ENCODE data around the gene GPR141.

GPR141 gene

DNA sequence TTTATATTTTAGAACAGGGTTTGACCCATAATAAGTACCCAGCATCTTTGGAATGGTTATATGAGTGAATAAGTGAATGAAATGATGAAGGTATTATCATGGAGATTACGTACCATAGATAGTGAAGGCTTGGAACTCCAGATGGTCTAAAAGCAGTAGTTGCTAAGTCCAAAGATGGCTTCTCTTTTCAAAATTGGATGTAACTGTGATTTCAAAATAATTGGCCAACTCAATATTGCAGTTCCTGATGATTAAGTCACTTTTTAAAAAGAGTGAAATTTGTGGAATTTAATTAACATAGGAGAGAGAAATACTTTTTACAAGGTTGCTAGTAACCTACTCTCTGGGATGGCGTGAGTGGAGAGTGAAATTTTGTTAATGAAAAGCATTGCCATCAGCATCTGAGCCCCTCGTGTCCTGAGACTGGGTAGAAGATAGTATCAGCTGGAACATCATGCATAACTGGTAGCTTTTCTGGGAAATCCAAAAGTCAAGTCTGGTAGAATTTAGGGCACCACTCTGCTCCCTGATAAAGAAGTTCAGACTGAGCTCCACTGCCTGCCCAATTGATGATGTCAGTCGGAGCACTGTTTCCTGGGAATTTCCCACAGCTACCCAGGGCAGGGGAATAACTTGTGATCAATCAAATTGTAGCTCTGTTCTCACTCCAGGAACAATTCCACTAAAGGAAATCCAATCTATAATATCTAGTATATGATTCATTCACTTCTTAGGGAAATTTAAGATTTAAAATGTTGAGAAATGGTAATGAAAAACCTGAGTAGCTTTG, 3.2 kb downstream of the GPR141 start:
- DNase-seq = no peak

DNA sequence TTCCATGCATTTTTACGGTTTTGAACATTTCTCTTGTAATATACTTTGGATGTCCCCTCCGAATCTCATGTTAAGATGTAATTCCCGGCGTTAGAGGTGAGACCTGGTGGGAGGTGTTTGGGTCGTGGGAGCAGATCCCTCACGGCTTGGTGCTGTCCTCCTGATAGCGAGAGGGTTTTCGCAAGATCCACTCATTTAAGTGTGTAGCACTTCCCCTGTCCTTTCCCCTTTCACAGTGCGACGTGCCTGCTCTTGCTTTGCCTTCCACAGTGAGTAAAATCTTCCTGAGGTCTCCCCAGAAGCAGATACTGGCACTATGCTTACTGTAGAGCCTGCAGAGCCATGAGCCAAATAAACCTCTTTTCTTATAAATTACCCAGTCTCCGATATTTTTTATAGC, 6.6 kb downstream of the GPR141 start:
- DNase-seq = no peak

DNA sequence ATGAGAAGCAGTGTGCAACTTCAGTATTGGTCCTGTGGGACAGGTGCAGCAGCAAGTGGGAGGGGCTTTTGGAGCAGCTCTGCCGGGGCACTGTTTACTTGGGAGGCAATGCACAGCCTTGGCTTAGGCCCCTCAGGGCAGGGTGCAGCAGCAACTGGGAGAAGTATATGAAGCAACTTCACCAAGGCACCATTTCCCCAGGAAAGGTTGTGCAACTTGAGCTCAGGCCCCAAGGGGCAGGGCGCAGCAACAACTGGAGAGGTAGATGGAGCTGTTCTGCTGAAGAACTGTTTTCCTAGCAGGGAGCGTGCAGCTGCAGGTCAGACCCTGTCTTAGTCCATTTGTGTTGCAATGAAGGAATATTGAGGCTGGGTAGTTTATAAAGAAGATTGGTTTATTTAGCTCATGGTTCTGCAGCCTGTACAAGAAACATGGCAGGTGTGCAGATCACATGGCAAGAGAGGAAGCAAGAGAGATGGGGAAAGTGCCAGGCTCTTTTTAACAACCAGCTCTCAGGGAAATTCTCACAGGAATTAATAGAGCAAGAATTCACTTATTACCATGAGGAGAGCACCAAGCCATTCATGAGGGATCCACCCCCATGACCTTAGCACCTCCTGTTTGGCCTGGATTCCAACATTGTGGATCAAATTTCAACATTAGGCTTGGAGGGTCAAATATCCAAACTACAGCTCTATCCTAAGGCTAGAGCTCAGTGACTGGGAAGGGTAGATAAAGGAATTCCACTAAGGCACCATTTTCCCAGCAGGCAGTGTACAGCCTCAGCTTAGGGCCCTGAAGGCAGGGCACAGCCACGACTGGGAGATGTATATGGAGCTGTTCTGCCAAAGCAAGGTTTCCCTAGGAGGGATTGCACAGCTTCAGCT, 10.9 kb downstream of the GPR141 start:
- peak; percentile 80 for DNase-seq

DNA sequence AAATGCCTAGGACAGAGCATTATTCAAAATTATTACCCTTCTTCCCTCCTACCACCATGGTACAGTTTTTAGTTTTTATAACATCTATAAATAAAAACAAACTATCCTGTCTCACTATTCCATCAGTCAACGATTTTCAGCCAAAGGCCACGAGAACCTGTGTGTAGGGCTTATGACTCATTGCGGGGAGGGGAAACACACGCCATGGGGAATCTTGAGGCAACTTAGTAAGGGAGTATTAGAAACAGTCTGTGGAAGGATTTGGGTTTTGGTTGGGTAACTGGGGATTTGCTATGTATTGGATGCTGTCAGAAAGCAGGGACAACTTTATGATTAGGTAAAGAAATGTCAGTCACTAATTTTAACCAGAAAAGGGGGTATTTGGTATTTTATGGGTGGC, 14.7 kb downstream of the GPR141 start:
- no peak for DNase-seq

DNA sequence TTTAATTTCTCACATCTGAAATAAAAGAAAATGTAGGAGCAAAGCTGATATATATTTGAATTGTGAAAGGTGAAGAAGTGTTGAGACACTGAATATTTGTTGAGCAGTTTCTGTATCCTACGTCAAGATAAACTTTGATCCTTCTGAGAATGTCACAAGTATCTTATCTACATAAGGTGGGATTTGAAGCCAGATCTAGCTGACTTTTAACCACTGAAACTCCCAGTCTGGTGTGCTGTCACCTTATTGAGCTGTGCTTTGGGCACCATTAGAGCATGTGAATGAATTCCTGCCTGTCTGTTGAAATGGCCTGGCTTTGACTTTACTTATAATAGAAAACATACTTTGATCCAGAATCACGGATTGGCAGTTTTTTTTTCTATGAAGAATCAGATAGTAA, 15.2 kb downstream of the GPR141 start:
- no peak for DNase-seq

DNA sequence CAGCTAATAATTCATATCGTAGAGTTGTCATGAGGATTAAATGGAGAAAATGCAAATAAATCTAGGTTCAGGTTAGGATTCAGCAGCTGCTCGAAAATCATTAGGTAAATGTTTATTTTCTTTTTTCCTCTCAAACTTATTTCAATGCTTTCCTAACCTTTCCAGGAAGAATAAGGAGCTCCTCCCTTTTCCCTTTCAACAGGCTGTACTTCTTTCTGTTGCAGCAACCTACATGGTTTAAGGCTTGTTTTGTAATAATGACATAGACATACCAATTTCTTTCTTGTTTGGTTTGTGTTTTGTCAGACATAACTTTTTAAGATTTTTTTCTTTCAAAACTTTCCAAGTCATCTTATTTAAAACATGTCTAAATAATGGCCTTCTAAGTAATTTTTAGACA, 18.2 kb downstream of the GPR141 start:
- DNase-seq = no peak

DNA sequence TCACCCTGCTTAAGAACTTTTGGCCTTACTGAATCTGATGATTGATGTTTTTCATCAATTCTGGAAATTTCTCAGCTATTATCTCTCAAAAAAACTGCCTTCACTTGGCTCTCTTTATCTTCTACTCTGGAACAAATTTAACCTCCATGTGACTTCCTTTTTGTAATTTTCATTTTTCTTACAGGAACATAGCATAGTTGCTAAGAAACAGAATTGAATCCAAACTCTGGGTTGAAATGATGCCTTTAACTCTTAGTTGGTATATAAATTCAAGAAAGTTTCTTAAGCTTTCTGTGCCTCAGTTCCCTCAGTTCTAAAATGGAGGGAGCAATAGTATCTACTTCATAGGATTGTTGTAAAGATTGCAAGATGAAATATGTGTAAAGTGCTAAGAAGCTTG, 19.8 kb downstream of the GPR141 start:
- DNase-seq = no peak

DNA sequence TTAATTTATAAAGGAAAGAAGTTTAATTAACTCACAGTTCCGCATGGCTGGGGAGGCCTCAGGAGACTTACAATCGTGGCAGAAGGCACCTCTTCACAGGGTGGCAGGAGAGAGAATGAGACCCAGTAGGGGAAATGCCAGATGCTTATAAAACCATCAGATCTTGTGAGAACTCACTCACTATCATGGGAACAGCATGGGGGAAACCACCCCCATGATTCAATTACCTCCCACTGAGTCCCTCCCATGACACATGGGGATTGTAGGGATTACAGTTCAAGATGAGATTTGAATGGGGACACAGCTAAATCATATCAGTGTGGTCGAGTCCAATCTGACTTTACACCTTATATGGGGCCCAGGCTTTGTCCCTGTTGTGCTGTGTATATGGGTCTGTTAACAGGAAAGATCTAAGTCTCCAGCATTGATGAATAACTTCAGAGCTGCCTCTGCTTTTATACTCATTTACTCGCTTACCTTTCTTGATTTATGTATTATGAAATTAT, 20.8 kb downstream of the GPR141 start:
- DNase-seq = peak; percentile 48

DNA sequence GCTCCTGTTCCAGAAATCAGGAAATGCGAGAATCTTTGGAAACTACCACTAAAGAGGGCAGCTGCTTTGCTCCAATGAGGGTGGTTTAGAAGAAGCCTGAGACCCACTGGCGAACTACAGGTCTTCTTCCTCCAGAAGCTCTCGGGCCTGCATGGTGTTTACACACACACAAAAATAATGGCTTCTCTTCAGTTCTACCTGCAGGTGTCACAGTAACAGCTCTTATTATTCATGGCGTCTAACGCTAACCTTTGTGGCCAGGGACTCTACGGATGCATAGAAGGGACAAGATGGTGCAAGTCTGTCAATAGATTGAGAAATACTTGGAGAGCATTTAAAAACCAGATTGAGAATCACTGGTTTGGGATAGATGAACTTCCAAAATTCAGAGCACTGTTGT, 22.4 kb downstream of the GPR141 start:
- DNase-seq = no peak

DNA sequence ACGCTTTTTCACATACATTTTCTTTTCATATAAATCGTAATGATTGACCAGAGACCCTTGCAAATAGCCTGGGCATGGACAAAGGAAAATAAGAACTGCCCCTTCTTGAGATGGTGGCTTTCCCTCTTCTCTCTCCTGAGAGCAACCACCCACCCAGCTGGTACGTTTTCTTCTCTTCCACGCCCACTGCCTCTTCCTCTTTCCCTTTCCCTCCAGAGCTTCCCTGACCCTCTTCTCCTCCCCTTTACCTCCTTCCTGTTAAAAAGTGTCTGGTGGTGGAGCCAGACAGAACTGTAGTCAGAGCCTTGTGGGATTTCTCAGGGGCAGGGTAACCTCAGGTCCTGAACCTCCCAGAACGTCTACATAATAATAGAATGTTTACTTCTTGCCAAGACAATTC, 23.2 kb downstream of the GPR141 start:
- DNase-seq = no peak

DNA sequence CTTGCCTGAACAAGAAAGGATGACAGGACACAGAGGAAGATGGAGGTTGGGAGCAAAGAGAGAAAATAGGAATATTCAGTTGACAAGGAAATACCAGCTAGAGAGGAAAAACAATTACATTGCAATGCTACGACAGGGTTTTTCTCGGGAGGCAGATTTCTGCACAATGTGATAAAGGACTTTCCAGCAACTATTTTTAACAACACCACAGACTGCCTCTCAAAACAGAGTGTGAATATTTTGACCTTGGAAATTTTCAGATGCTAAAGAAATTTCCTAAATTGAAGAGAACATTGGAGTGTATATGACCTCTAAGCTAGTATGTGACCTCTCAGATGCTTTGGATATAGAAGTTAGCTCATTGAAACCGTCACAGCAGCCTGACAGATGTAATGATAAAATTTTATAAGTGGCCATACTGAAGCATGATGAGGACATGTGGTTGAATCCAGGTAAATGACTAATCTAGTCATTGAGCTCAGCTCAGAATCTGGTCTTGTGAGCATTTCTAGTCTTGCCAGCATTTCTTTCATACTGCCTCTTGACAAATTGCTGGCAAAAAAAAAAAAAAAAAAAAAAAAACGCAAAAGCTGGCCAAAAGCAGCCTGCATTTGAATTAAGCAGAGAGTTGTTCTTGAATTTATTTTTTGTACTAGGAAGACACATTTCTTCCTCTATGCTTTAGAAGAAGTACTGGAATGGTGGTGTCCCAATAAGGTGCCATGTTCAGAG, 24.4 kb downstream of the GPR141 start:
- peak; percentile 15 for DNase-seq

DNA sequence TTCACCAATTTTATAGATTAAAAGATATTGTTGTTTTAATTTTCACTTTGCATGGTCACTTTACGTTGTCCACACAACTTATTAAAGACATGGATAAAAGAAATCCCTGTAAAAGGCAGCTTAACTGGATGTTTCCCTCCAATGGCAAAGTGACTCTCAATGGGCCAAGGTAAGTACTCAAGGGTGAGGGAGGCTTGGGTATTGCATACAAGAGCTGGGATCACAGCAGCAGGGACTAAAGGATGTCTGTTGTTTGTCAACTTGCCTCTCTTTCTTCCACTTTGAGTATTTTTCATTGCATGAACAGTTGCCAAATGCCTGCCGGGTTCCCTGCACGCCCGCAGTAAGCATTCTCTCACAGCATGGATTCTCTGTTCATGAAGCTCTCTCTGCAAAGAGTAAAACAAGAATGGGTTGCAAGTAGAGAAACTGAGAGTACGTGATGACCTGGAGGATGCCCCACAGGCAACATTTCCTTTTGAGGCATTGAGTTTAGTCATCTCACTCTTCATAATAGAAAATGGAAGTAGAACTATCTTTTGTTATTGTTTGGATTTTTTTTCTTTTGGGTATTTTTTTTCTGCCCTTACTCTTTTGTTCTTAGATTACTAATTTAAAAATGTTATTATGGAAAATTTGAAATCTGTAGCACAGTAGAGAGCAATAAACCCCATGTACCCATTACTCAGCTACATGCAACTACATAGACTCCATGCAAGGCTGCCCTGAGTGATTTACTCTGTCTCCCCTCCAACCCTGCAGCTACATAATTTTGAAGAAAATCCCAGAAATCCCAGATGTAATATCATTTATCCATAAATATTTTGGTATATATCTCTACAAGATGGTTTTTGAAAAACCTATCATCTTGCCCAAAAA, 26.3 kb downstream of the GPR141 start:
- no peak for DNase-seq

DNA sequence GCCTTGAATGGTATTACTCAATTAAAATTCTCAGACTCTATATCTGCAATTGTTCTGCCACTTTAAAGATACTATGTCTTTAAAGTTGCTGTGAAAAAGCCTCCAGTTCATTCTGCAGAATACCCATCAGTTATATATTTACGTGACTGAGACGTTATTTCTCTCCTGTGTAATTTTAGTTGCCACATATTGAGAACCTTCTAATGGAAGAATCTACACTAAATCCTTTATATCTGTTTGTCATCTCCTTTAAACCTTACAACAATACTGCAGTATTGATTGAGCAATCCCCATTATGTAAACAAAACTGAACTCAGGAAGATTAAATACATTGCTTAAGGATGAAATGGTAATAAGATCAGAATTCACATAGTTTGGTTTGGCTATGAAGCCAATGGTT, 30.0 kb downstream of the GPR141 start:
- DNase-seq = no peak

DNA sequence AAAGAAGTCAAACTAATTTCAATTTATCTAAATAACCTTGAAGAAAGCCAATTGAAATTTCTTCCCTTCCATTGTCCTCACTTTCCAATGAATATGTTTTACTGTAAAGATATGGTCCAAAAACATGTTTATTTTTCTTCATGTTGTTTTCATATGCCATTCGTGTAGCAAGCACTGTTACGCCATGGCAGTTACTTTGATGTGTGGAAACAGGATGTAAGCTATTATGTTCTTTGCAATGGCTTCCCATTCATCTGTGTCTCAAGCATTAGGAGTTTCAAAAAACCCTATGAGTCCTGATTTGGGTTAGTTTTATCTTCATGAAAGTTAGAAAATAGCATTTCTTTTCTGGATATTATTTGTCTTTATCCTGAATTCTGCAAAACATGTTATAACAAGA, 31.0 kb downstream of the GPR141 start:
- DNase-seq = no peak

DNA sequence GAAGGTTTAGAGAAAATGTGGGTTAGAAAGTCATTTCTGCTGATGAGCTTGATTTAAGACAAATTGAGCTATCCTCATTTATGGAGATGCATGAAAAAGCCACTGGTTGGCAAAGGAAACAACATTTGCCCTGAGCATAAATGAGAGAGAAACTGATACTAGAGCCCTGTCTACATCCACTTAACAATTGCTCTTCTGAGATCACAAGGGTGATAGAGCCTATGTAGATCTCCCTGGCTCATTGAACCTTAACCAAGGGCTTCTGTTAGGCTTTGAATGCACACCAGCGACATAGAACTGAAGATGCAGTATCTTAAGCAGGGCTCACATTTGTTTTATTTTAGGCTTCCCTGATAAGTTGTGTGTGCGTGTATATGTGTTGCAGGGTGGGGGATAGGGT, 35.0 kb downstream of the GPR141 start:
- DNase-seq = no peak

DNA sequence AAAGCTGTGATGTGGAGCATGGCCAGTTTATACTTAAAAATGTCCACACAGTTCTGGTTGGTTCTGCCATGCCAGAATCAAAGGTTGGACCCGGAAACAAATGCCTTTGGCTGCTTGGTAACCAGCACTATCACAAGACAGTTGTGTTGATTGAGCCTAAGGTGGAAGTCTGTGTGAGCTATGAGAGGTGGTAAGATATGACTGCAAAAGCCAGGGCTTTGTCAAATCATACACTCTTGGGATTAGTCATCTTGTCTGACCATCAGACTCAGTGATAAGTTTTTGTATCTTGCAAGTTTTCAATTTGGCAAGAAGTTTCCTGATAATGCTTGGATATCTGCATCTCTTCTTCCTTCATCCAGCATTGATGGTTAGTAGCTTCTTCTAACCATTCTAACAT, 35.5 kb downstream of the GPR141 start:
- no peak for DNase-seq

DNA sequence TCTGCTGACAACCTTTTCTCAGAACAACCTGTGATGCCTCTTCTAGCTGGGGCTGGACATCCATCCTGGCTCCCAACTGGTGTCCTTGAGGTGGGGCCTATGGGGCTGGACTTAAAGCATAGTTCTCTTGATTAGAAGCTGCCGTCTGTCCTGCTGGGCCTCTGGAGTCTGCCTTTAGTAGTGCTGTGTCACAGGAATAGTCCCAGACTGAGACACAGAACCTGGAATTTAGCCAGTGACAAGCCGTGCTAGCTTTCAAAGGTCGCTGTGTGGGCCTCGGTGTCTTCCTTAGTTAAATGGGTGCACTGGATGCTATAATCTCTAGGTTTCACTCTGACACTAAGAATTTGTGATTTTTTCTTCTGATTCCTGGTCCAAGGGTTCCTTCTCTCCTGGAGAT, 41.2 kb downstream of the GPR141 start:
- DNase-seq = no peak

DNA sequence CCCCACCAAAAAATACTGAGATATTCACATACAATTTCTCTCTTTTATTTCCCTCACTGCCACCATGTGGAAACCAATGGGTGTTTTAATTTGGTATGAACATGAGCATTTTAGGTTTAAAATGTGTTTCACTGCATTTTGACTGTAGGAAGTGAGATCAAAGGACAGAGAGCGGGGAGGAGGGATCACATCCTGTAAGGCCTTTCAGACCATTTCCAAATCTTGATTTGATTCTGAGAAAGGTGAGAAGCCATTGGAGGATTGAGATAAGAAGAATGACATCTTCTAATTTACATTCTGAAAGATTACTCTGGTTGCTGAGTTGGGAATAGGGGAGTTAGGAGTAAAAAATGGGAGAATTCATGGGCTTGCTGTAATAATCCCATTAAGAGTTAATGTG, 42.5 kb downstream of the GPR141 start:
- DNase-seq = no peak

DNA sequence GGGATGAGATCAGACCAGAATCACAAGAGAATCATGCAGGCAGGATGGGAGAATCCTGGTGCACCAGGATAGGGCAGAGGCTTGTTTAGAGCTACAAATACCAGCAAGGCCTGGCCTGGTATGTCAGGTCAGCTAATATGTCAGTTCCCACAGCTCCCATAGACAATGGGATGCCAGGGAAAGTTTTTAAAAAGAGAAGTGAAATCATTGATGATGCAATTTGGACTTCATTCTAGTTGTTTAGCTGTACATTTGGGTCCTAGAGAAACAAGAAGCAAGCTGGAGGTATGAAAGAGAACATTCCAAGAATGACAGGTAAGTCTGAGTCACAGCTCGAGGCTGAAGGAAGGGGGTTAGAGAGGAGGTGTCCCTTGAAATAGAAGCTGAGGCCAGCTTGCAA, 45.2 kb downstream of the GPR141 start:
- no peak for DNase-seq

DNA sequence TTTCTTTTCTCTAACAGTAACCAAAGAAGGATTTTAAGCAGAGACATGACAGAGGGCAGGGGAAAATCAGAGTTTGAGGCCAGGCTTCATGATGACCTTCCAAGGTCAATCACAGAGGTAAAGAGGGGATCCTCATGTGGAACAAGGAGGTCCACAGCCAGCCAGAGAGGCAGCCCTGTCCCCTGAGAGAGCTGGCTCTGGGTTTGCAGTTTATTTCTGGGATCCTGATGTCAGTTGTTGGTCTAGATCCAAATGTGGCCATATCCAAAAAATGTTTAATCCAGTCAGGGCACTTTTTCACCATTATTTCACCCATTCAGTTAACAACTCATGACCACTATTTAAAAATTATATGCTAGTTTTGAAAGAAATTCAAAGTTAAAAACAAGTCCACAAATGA, 45.6 kb downstream of the GPR141 start:
- no peak for DNase-seq

DNA sequence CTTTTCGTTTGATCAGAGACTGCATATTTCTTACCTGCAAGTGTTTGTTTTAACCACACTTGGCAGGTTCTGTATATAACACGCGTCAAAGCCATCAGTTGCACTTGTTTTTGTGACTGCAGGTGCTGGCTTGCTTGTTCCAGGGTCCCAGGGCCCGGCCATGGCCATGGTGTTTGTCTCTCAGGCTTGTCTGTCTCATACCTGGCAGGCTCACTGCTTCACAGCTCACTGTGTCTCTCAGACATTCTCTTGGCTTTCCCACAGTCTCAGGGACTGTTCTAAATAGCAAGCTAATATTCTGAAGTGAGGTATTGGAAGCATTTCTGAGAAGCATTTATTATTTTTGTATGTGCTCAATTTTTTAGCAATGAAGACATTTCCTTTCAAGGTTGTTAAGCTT, 46.9 kb downstream of the GPR141 start:
- no peak for DNase-seq

DNA sequence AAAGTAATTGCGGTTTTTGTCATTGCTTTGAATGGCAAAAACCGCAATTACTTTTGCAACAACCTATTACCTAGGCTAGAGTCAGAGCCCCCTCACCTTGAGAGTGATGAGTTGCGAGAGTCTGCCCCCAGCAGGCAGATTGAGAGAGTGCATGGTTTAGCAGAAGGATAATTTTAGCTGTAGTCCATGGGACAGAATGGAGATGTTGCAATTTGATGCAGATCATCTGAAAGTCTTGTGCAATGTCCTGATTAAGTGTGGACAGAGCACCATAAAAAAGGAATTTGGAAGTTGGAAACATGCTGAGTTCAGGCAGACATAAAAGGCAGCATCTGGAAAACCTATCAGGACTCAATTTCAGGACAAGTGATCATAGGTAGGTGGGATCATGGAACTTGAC, 48.7 kb downstream of the GPR141 start:
- DNase-seq = peak; percentile 66

Data from NCI-H2171 treated with DMSO at 0.1 percent for 48 hours (cell line).